Nephron progenitor cell (in vitro differentiated cells): ENCODE data around the gene COL5A1.

Experiments used
- DNase-seq: peaks from one replicate; pipeline ENCODE4 v3.0.0; 2021
- H3K27ac Mint-ChIP-seq: 2 replicates; pipeline ENCODE4 v1.8.0; 2021; ENCODE audit warnings: mild to moderate bottlenecking, moderate library complexity, mixed read lengths
- H3K27me3 Mint-ChIP-seq: 2 replicates; pipeline ENCODE4 v1.8.0; 2021; ENCODE audit warnings: mild to moderate bottlenecking, low read depth, mixed read lengths; ENCODE audit not compliant: poor library complexity
- H3K36me3 Mint-ChIP-seq: 2 replicates; pipeline ENCODE4 v1.8.0; 2021; ENCODE audit warnings: low read depth, mixed read lengths
- H3K4me1 Mint-ChIP-seq: 2 replicates; pipeline ENCODE4 v1.8.0; 2021; ENCODE audit warnings: mixed read lengths
- H3K4me3 Mint-ChIP-seq: 2 replicates; pipeline ENCODE4 v1.8.0; 2021; ENCODE audit warnings: mild to moderate bottlenecking, moderate library complexity, mixed read lengths
- H3K9me3 Mint-ChIP-seq: 2 replicates; pipeline ENCODE4 v1.8.0; 2021; ENCODE audit warnings: mild to moderate bottlenecking, moderate library complexity, mixed read lengths
- CTCF ChIP-seq: fragments of 200-600 bp; sonication (generic); IDR thresholded peaks from 2 replicates; pipeline ENCODE4 v1.5.0; 2021; ENCODE audit warnings: antibody characterized with exemption

Gene COL5A1

GRCh38 chr9:134841180-134841904 is 199.7 kb downstream of the COL5A1 start:
- peaks cover 3% of the 10 kb centered on the region for H3K27me3 Mint-ChIP-seq
- H3K27ac Mint-ChIP-seq = no peak overlapping the region
- no peak for DNase-seq

GRCh38 chr9:134842321-134842720 is 200.7 kb downstream of the COL5A1 start:
- Mint-ChIP-seq H3K4me3 (no peak overlapping the region), H3K9me3 (no peaks in the 10 kb centered on the region), H3K36me3 (peaks cover 17% of the 10 kb centered on the region), H3K4me1 (peaks cover 4% of the 10 kb centered on the region), H3K27ac (no peak overlapping the region), H3K27me3 (peaks cover 3% of the 10 kb centered on the region)
- DNase-seq = no peak
- no peak for TF ChIP-seq CTCF

More at GRCh38 chr9:134841180-134841904, 199.7 kb downstream of the COL5A1 start:
- TF ChIP-seq CTCF = no peak
- Mint-ChIP-seq H3K9me3 (no peaks in the 10 kb centered on the region), H3K4me1 (peaks cover 4% of the 10 kb centered on the region), H3K4me3 (no peak overlapping the region), H3K36me3 (peaks cover 17% of the 10 kb centered on the region)

GRCh38 chr9:134843740-134844139 is 202.1 kb downstream of the COL5A1 start:
- Mint-ChIP-seq H3K4me1 (no peaks in the 10 kb centered on the region), H3K4me3 (no peak overlapping the region), H3K27me3 (peaks cover 3% of the 10 kb centered on the region), H3K36me3 (peaks cover 13% of the 10 kb centered on the region), H3K9me3 (no peaks in the 10 kb centered on the region), H3K27ac (no peak overlapping the region)
- no peak for TF ChIP-seq CTCF
- DNase-seq = no peak

- Mint-ChIP-seq H3K27ac (no peak overlapping the region), H3K9me3 (no peaks in the 10 kb centered on the region), H3K27me3 (peaks cover 3% of the 10 kb centered on the region), H3K4me1 (no peaks in the 10 kb centered on the region), H3K36me3 (peaks cover 13% of the 10 kb centered on the region), H3K4me3 (no peak overlapping the region)
- DNase-seq = no peak
- TF ChIP-seq CTCF = no peak
These were observed 203.2 kb downstream of the COL5A1 start for GRCh38 chr9:134844821-134845220.

GRCh38 chr9:134846187-134846586 is 204.6 kb downstream of the COL5A1 start:
- Mint-ChIP-seq H3K36me3 (peaks cover 13% of the 10 kb centered on the region), H3K4me1 (no peaks in the 10 kb centered on the region), H3K27me3 (peaks cover 3% of the 10 kb centered on the region), H3K27ac (no peak overlapping the region), H3K9me3 (no peaks in the 10 kb centered on the region), H3K4me3 (no peak overlapping the region)
- TF ChIP-seq CTCF = no peak
- DNase-seq = no peak

- no peak for DNase-seq
- H3K4me3 Mint-ChIP-seq = no peak overlapping the region
- no peak for TF ChIP-seq CTCF
- peaks cover 3% of the 10 kb centered on the region for H3K27me3 Mint-ChIP-seq
- H3K9me3 Mint-ChIP-seq = no peaks in the 10 kb centered on the region
- H3K27ac Mint-ChIP-seq = no peak overlapping the region
- H3K36me3 Mint-ChIP-seq = peaks cover 13% of the 10 kb centered on the region
- no peaks in the 10 kb centered on the region for H3K4me1 Mint-ChIP-seq
These were observed 205.1 kb downstream of the COL5A1 start for GRCh38 chr9:134846699-134847098.
